K562 (cell line): ENCODE results near the gene RCOR3. TPM values are rescaled to one million over a fixed set of nuclear protein-coding genes. Genes with fewer than 3 reads are reported as not detected.

Experiments used
- ATAC-seq: fragments of 200-7000 bp; cut with Tn5 transposase; 3 replicates; pipeline ENCODE4 v1.9.1; 2020; ENCODE audit warnings: moderate library complexity
- Bru-seq: library from RNA; stranded (reverse); fragments of 400-500 nt; gene quantifications from one replicate; lab custom pipeline; 2021; lab: Mats Ljungman, UMichigan
- BruChase-seq, 2 experiments: library from RNA; stranded (reverse); fragments of 400-500 nt; gene quantifications; one replicate each; lab custom pipeline; 2021; lab: Mats Ljungman, UMichigan
- BruUV-seq: library from RNA; stranded (reverse); fragments of 400-500 nt; replicated peaks from 2 replicates; lab custom pipeline; 2021; lab: Mats Ljungman, UMichigan
- CTCF ChIA-PET: fragments of 300-600 bp; formaldehyde crosslinking; extraction: SDS; loops from one replicate; lab custom pipeline; 2021; ENCODE audit warnings: low intra/inter-chr PET ratio; lab: Yijun Ruan, JAX
- POLR2A ChIA-PET: fragments of 300-600, 350-650 bp; sonication (Branson Sonifier 250); formaldehyde crosslinking; extraction: SDS; loops from one replicate; lab custom pipeline; 2021; ENCODE audit warnings: antibody characterized with exemption, inconsistent platforms; lab: Yijun Ruan, JAX
- DNase-seq, 4 experiments: peaks; one replicate each; pipeline versions ENCODE4 v3.0.0 to v3.0.0-alpha.2; 2011 to 2018; ENCODE audit warnings: low spot score in 3 of 4, mixed read lengths in 3 of 4; ENCODE audit errors: extremely low read depth in 1 of 4
- FAIRE-seq: peaks from 2 replicates; lab custom pipeline; 2011; peaks lifted over from hg19 to GRCh38; lab: Jason Lieb, UNC
- H2AFZ ChIP-seq: 2 replicates; pipeline ENCODE4 v1.6.0; 2011; ENCODE audit warnings: low read depth, low read length, control low read depth, inconsistent platforms
- H3K27ac ChIP-seq: fragments of 200-600 bp; 3 replicates; pipeline ENCODE4 v1.8.0; 2011; ENCODE audit warnings: low read depth, mild to moderate bottlenecking, control low read depth, inconsistent platforms, low read length, moderate library complexity, mixed read lengths; ENCODE audit errors: extremely low read depth
- H3K27me3 ChIP-seq, 2 experiments: fragments of 300-600 bp in 1 of 2; 2 replicates in 1 of 2; 3 replicates in 1 of 2; pipeline versions ENCODE4 v1.6.0 to v1.8.0; 2011; ENCODE audit warnings: inconsistent platforms in 2 of 2, low read length in 2 of 2, mild to moderate bottlenecking in 1 of 2, mixed read lengths in 1 of 2, moderate library complexity in 1 of 2; ENCODE audit not compliant: control insufficient read depth in 2 of 2, insufficient read depth in 2 of 2
- H3K36me3 ChIP-seq: fragments of 300-600 bp; 3 replicates; pipeline ENCODE4 v1.8.0; 2011; ENCODE audit warnings: mild to moderate bottlenecking, low read length, inconsistent platforms; ENCODE audit not compliant: control insufficient read depth, insufficient read depth
- H3K4me1 ChIP-seq, 2 experiments: fragments of 200-600 bp in 1 of 2; replicated peaks in 1 of 2; 2 replicates in 1 of 2; 3 replicates in 1 of 2; pipeline versions ENCODE4 v1.5.1 to v1.8.0; 2011; ENCODE audit warnings: inconsistent platforms in 2 of 2, low read length in 2 of 2, mild to moderate bottlenecking in 1 of 2, mixed read lengths in 1 of 2, moderate library complexity in 1 of 2; ENCODE audit not compliant: control insufficient read depth in 2 of 2, insufficient read depth in 2 of 2
- H3K4me2 ChIP-seq: 2 replicates; pipeline ENCODE4 v1.6.1; 2011; ENCODE audit warnings: low read length, control low read depth, inconsistent platforms, mixed read lengths; ENCODE audit not compliant: insufficient read depth
- H3K4me3 ChIP-seq: fragments of 200-600 bp; sonication (generic), shearing (Covaris generic); 2 replicates; pipeline ENCODE4 v1.5.1; 2016; ENCODE audit warnings: control low read depth, inconsistent platforms
- H3K79me2 ChIP-seq: fragments of 200-600 bp; 3 replicates; pipeline ENCODE4 v1.8.0; 2011; ENCODE audit warnings: low read length, inconsistent platforms; ENCODE audit not compliant: control insufficient read depth, insufficient read depth
- H3K9ac ChIP-seq, 2 experiments: 2 replicates each; pipeline versions ENCODE4 v1.6.0 to v1.6.1; 2011; ENCODE audit warnings: low read depth in 2 of 2, low read length in 2 of 2, control low read depth in 1 of 2, inconsistent platforms in 1 of 2, mild to moderate bottlenecking in 1 of 2, mixed read lengths in 1 of 2; ENCODE audit not compliant: insufficient read depth in 1 of 2
- H3K9me1 ChIP-seq: one replicate; pipeline ENCODE4 v1.6.0; 2011; ENCODE audit warnings: inconsistent platforms, mild to moderate bottlenecking, low read length, moderate library complexity; ENCODE audit not compliant: control insufficient read depth, insufficient read depth
- H3K9me3 ChIP-seq: replicated peaks from 2 replicates; pipeline ENCODE4 v1.5.1; 2011; ENCODE audit warnings: low read depth, low read length, inconsistent platforms; ENCODE audit not compliant: control insufficient read depth, insufficient read depth
- H4K20me1 ChIP-seq: replicated peaks from 2 replicates; pipeline ENCODE4 v1.6.1; 2011; ENCODE audit warnings: low read length, inconsistent platforms, mixed read lengths; ENCODE audit not compliant: control insufficient read depth, insufficient read depth
- ATF2 ChIP-seq: sonication (generic); formaldehyde crosslinking; IDR thresholded peaks from 2 replicates; pipeline ENCODE4 v1.8.1; 2022; ENCODE audit warnings: missing genetic modification reagents
- EP400 ChIP-seq: fragments of 450-650 bp; IDR thresholded peaks from 2 replicates; pipeline ENCODE4 v1.6.1; 2017; ENCODE audit warnings: antibody characterized with exemption, mild to moderate bottlenecking, moderate library complexity
- ILK ChIP-seq: fragments of 450-650 bp; IDR thresholded peaks from 2 replicates; pipeline ENCODE4 v1.6.1; 2016; ENCODE audit warnings: missing genetic modification characterization, low read depth, mild to moderate bottlenecking, missing compliant biosample characterization, moderate library complexity, borderline replicate concordance
- LARP7 ChIP-seq: fragments of 450-650 bp; IDR thresholded peaks from 2 replicates; pipeline ENCODE4 v1.6.1; 2016
- NFRKB ChIP-seq: fragments of 450-650 bp; IDR thresholded peaks from 2 replicates; pipeline ENCODE4 v1.6.1; 2016; ENCODE audit warnings: low read depth
- ZNF263 ChIP-seq: sonication (generic); formaldehyde crosslinking; IDR thresholded peaks from 2 replicates; pipeline ENCODE4 v1.8.0; 2022; ENCODE audit warnings: mild to moderate bottlenecking, missing genetic modification reagents, borderline replicate concordance
- WGBS: fragments of 100-300 bp; shearing (Covaris generic); methylation state at CpG from one replicate; pipeline ENCODE4 v1.1.6; 2016; ENCODE audit warnings: low coverage, mixed read lengths; ENCODE audit not compliant: insufficient coverage; ENCODE audit errors: missing lambda C conversion rate; 5-methylcytosine and 5-hydroxymethylcytosine counted together
- in situ Hi-C: fragments of 300-500 bp; cut with MboI; formaldehyde crosslinking; loops from 4 replicates; pipeline ENCODE4 v1.15.0; 2018; ENCODE audit warnings: inconsistent platforms, mixed read lengths
- intact Hi-C: fragments of 100-400 bp; cut with micrococcal nuclease; formaldehyde crosslinking; loops from 2 replicates; pipeline ENCODE4 v1.14.2; 2022
- long read RNA-seq, 3 experiments: library from polyadenylated mRNA in 2 of 3; library from RNA in 1 of 3; unstranded in 2 of 3; stranded (forward) in 1 of 3; transcript quantifications; one replicate each; pipeline ENCODE4 v2.0.0, GENCODE V29; 2019 to 2022
- polyA minus RNA-seq, 3 experiments: library from RNA; depleted of rRNA, polyadenylated mRNA; stranded (reverse); fragments of >200 nt; gene quantifications; 2 replicates each; pipeline ENCODE4 v1.2.3, GENCODE V29; 2011
- polyA plus RNA-seq, 8 experiments: library from polyadenylated mRNA; depleted of rRNA in 4 of 8; stranded (reverse) in 5 of 8; unstranded in 3 of 8; fragments of >200 nt; fragmentation: Nextera tagmentation in 2 of 8; fragmentation: Illumina TruSeq in 1 of 8; extraction: Ambion mirVana in 2 of 8; extraction: Trizol in 1 of 8; gene quantifications; 2 replicates each; pipeline versions ENCODE4 v1.2.1 to v1.2.3, GENCODE V29; 2011 to 2014; ENCODE audit warnings: inconsistent platforms in 1 of 8, missing spikeins in 1 of 8
- total RNA-seq, 7 experiments: library from RNA; depleted of rRNA in 6 of 7; stranded (reverse); fragments of >200 nt in 6 of 7; fragmentation: Illumina TruSeq in 2 of 7; extraction: Trizol in 2 of 7; gene quantifications; 2 replicates each; pipeline versions ENCODE4 v1.2.1 to v1.2.3, GENCODE V29; 2011 to 2021; ENCODE audit warnings: low replicate concordance in 1 of 7
- TF ChIP-seq, protein P1 (sequence below): fragments of 200-800 bp; sonication (Bioruptor generic); IDR thresholded peaks from 2 replicates; pipeline ENCODE4 v1.6.1; 2017; ENCODE audit warnings: missing genetic modification characterization, missing compliant biosample characterization
- TF ChIP-seq, protein P2 (sequence below): sonication (generic); formaldehyde crosslinking; IDR thresholded peaks from 2 replicates; pipeline ENCODE4 v1.8.0; 2022; ENCODE audit warnings: missing genetic modification reagents, mild to moderate bottlenecking, moderate library complexity, borderline replicate concordance

The RCOR3 gene
- 74.5 and 224 TPM in 2 replicates for total RNA-seq (2011; cell fraction: chromatin; rRNA removed; ENCODE audit: low replicate concordance)
- 37.2 and 56.2 TPM in 2 replicates for total RNA-seq (2011; cell fraction: nucleolus; rRNA removed)
- 84.0 and 114 TPM in 2 replicates for total RNA-seq (2011; cell fraction: nucleoplasm; rRNA removed)
- total RNA-seq (2014; rRNA removed) (17.0 and 17.3 TPM in 2 replicates), total RNA-seq (2014; rRNA removed; fragmentation: Illumina TruSeq; extraction: Trizol) (30.6 and 34.0 TPM in 2 replicates), total RNA-seq (2015; rRNA removed; fragmentation: Illumina TruSeq; extraction: Trizol) (31.2 and 34.0 TPM in 2 replicates), total RNA-seq (2021) (29.5 and 30.6 TPM in 2 replicates), polyA plus RNA-seq (2011; rRNA removed) (42.7 and 54.2 TPM in 2 replicates), polyA plus RNA-seq (2014; fragmentation: Illumina TruSeq; extraction: Trizol) (34.0 and 35.5 TPM in 2 replicates), polyA plus RNA-seq (2014; fragmentation: Nextera tagmentation; extraction: Ambion mirVana) (10 to 100 TPM in 1 of 2 experiments, 1 to 10 TPM in 1; 9.7 to 10.5 TPM), polyA plus RNA-seq (2014; rRNA removed) (24.1 and 29.5 TPM in 2 replicates), polyA minus RNA-seq (2011; rRNA and poly(A)+ RNA removed) (81.6 and 116 TPM in 2 replicates), Bru-seq, nascent RNA (percentile 88 among the genes with signal in this experiment), BruChase-seq, experiment 1, labeled RNA remaining after a 2-hour chase (percentile 93 among the genes with signal in this experiment), BruChase-seq, experiment 2, labeled RNA remaining after a 6-hour chase (percentile 93 among the genes with signal in this experiment)
- 19.7 and 23.3 TPM in 2 replicates for polyA plus RNA-seq (2011; cell fraction: cytosol; rRNA removed)
- 116 and 147 TPM in 2 replicates for polyA plus RNA-seq (2011; cell fraction: nucleus; rRNA removed)
- 25.5 and 27.8 TPM in 2 replicates for polyA plus RNA-seq (2012)
- polyA minus RNA-seq (2011; cell fraction: cytosol; rRNA and poly(A)+ RNA removed) = 17.6 and 17.7 TPM in 2 replicates
- polyA minus RNA-seq (2011; cell fraction: nucleus; rRNA and poly(A)+ RNA removed) = 59.4 and 125 TPM in 2 replicates
- long read RNA-seq, experiment 1, full-length matches to known transcripts = 32 of 66 reads
- long read RNA-seq, experiment 1, partial matches to known transcripts = 7 of 66 reads
- long read RNA-seq, experiment 1, other reads (novel, unspliced or antisense) = 27 of 66 reads
- long read RNA-seq, experiment 2, partial matches to known transcripts = 1 of 16 reads
- long read RNA-seq, experiment 2, other reads (novel, unspliced or antisense) = 10 of 16 reads
- long read RNA-seq, experiment 3, full-length matches to known transcripts = 4 of 8 reads
- long read RNA-seq, experiment 3, partial matches to known transcripts = 1 of 8 reads
- long read RNA-seq, experiment 3, other reads (novel, unspliced or antisense) = 3 of 8 reads

DNA sequence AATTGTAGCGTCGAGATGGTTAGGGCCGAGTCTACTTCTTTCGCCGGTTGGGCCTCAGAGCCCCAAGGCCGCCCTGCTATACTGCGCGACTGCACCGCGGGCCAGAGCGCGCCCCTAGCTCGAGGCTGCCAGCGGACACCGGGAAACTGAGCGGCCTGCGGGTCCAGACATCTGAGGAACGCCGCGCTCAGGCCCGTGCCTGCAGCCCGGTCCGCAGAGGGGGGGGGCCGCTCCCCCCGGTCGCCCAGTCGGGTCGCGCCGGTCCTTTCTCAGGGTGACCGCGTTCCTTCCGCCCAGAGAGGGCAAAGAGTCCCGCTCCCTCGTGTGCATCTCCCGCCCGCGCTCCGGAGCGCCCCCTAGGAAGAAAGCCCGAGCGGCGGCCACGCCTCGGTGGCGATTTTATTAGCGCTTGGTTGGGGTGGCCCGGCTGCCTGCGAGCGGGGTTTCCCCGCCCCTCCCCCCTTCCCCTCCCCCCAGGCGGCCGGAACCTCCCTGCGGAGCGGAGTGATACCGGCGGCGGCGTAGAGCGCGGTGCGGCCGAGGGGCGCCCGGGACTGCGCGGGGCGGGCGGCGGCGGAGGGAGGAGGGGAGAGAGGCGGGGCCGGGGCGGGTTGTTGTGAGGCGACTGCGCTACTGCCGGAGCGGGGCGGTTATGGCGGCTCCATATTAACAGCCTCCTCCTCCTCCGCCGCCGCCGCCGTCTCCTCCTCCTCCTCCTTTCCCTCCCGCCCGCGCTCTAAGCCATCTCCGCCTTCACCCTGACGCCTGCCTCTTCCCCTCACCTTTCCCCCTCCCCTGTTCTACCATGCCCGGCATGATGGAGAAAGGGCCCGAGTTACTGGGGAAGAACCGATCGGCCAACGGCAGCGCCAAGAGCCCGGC, at the start of gene RCOR3:
TSS of gene RCOR3 (plus strand) at position 611 of the 882 bp plus-strand sequence. CDS start at position 806, 195 bp downstream.
- ChIA-PET POLR2A (interaction anchor here (0.6 to 2.4 kb wide), 15 partner anchors 8 to 416 kb away, joined by 3 to 18 read pairs (median 6); partner anchors contain the start of gene NEK2), CTCF (interaction anchor here (0.6 kb wide), 2 partner anchors 61 to 63 kb away, joined by 3 read pairs; no protein-coding TSS in a partner anchor)
- Histone ChIP-seq H3K27ac (peak within 1 kb of the TSS; percentile 97), H3K4me1 (peaks cover 7 to 19% of the 10 kb centered on the region in 2 experiments; a peak in 3 of 5 replicates), H3K36me3 (peaks cover 10% of the 10 kb centered on the region; the same call in 1 of the 3 replicates), H4K20me1 (no peaks in the 10 kb centered on the region), H3K9ac (peak within 1 kb of the TSS; percentile 91 to 98), H3K79me2 (peaks cover 51% of the 10 kb centered on the region), H3K9me1 (no peaks in the 10 kb centered on the region), H3K9me3 (no peaks in the 10 kb centered on the region), H3K4me3 (peak within 1 kb of the TSS; percentile 93), H3K4me2 (peak within 1 kb of the TSS; percentile 94), H3K27me3 (no peaks in the 10 kb centered on the region), H2AFZ (peak within 1 kb of the TSS; percentile 99)
- FAIRE-seq (peak; percentile 61), DNase-seq (peak; percentile 93 to 98 (median 94)), ATAC-seq (peak; percentile 83)
- in situ Hi-C loops (no loop called here), intact Hi-C loops (loop anchor here (2.0 kb wide), 4 partner anchors 36 to 256 kb away; partner anchors contain the start of gene KCNH1)
- BruUV-seq = no TSS peak
- under 1% methylated on average over 43 of the region's 97 CpGs for WGBS
- TF ChIP-seq, protein P1, sequence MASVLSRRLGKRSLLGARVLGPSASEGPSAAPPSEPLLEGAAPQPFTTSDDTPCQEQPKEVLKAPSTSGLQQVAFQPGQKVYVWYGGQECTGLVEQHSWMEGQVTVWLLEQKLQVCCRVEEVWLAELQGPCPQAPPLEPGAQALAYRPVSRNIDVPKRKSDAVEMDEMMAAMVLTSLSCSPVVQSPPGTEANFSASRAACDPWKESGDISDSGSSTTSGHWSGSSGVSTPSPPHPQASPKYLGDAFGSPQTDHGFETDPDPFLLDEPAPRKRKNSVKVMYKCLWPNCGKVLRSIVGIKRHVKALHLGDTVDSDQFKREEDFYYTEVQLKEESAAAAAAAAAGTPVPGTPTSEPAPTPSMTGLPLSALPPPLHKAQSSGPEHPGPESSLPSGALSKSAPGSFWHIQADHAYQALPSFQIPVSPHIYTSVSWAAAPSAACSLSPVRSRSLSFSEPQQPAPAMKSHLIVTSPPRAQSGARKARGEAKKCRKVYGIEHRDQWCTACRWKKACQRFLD (CRISPR knock-in tag) = peak; percentile 89
- TF ChIP-seq LARP7 (no peak), ILK (tag) (no peak), EP400 (peak; percentile 95), ZNF263 (CRISPR knock-in tag) (peak; percentile 68), ATF2 (CRISPR knock-in tag) (peak; percentile 62; the same call in 1 of the 2 replicates), NFRKB (peak; percentile 90)
- TF ChIP-seq, protein P2, sequence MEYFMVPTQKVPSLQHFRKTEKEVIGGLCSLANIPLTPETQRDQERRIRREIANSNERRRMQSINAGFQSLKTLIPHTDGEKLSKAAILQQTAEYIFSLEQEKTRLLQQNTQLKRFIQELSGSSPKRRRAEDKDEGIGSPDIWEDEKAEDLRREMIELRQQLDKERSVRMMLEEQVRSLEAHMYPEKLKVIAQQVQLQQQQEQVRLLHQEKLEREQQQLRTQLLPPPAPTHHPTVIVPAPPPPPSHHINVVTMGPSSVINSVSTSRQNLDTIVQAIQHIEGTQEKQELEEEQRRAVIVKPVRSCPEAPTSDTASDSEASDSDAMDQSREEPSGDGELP (CRISPR knock-in tag) = peak; percentile 75
